SJCRH30 (cell line): ENCODE measurements around the gene GRIA4. TPM values are rescaled to one million over a fixed set of nuclear protein-coding genes. Genes with fewer than 3 reads are reported as not detected.
A peak's percentile ranks its signal among the peaks of the same experiment; 100 is the strongest.
"Not testable (repeated sequence)": the region's sequence is repeated elsewhere in the genome, so short reads cannot be mapped to it uniquely, and the experiment has no call there.

Experiments used
- DNase-seq, 2 experiments: peaks; one replicate each; pipeline ENCODE4 v3.0.0-alpha.2; 2015 to 2020
- H3K27ac ChIP-seq: fragments of 250-450 bp; sonication (Bioruptor Pico); 2 replicates; pipeline ENCODE4 v1.5.1; 2020; ENCODE audit warnings: mild to moderate bottlenecking, moderate library complexity
- H3K27me3 ChIP-seq: fragments of 250-450 bp; sonication (Bioruptor Pico); 2 replicates; pipeline ENCODE4 v1.5.1; 2020; ENCODE audit warnings: mild to moderate bottlenecking, moderate library complexity
- H3K36me3 ChIP-seq: fragments of 250-450 bp; sonication (Bioruptor Pico); 2 replicates; pipeline ENCODE4 v1.5.1; 2020; ENCODE audit warnings: mild to moderate bottlenecking, moderate library complexity
- H3K4me1 ChIP-seq: fragments of 250-450 bp; sonication (Bioruptor Pico); 2 replicates; pipeline ENCODE4 v1.5.1; 2020; ENCODE audit warnings: mild to moderate bottlenecking, moderate library complexity
- H3K4me3 ChIP-seq: fragments of 250-450 bp; sonication (Bioruptor Pico); 2 replicates; pipeline ENCODE4 v1.5.1; 2020; ENCODE audit warnings: mild to moderate bottlenecking, moderate library complexity
- H3K9me3 ChIP-seq: fragments of 250-450 bp; sonication (Bioruptor Pico); replicated peaks from 2 replicates; pipeline ENCODE4 v1.5.1; 2020; ENCODE audit warnings: mild to moderate bottlenecking, moderate library complexity
- total RNA-seq: library from RNA; depleted of rRNA; stranded (reverse); fragments of >200 nt; shearing (Covaris generic); gene quantifications from 2 replicates; pipeline ENCODE4 v1.2.3, GENCODE V29; 2014

The GRIA4 gene
- total RNA-seq, 1 experiment from 2014 or later, result not detected

GRCh38 chr11:105953886-105954285 lies 344.0 kb downstream of the GRIA4 start:
- Histone ChIP-seq H3K36me3 (no peaks in the 10 kb centered on the region), H3K9me3 (no peaks in the 10 kb centered on the region), H3K4me3 (no peak overlapping the region), H3K4me1 (no peaks in the 10 kb centered on the region), H3K27ac (no peak overlapping the region), H3K27me3 (no peaks in the 10 kb centered on the region)
- no peak for DNase-seq

GRCh38 chr11:105960252-105961245 lies 350.7 kb downstream of the GRIA4 start:
- H3K36me3 ChIP-seq, result no peaks in the 10 kb centered on the region
- H3K9me3 ChIP-seq, result no peaks in the 10 kb centered on the region
- peak overlapping the region; percentile 65 for H3K4me3 ChIP-seq
- no peaks in the 10 kb centered on the region for H3K4me1 ChIP-seq
- H3K27me3 ChIP-seq, result no peaks in the 10 kb centered on the region
- DNase-seq, result peak; percentile 70 to 72
- peak overlapping the region; percentile 70 for H3K27ac ChIP-seq

- H3K4me1 ChIP-seq, result no peaks in the 10 kb centered on the region
- no peak overlapping the region for H3K27ac ChIP-seq
- DNase-seq, result no peak
- H3K27me3 ChIP-seq, result no peaks in the 10 kb centered on the region
- no peak overlapping the region for H3K4me3 ChIP-seq
- H3K9me3 ChIP-seq, result no peaks in the 10 kb centered on the region
- H3K36me3 ChIP-seq, result no peaks in the 10 kb centered on the region
Measured at GRCh38 chr11:105968021-105968697, 358.3 kb downstream of the GRIA4 start.

- H3K36me3 ChIP-seq, result no peaks in the 10 kb centered on the region
- no peak for DNase-seq
- H3K4me3 ChIP-seq, result no peak overlapping the region
- H3K27ac ChIP-seq, result no peak overlapping the region
- no peaks in the 10 kb centered on the region for H3K27me3 ChIP-seq
- no peaks in the 10 kb centered on the region for H3K9me3 ChIP-seq
- no peaks in the 10 kb centered on the region for H3K4me1 ChIP-seq
Measured at GRCh38 chr11:105969756-105970155, 359.9 kb downstream of the GRIA4 start.

GRCh38 chr11:105975128-105975527 lies 365.3 kb downstream of the GRIA4 start:
- H3K4me3 ChIP-seq, result no peak overlapping the region
- H3K36me3 ChIP-seq, result no peaks in the 10 kb centered on the region
- no peak for DNase-seq
- H3K9me3 ChIP-seq, result no peaks in the 10 kb centered on the region
- no peak overlapping the region for H3K27ac ChIP-seq
- no peaks in the 10 kb centered on the region for H3K4me1 ChIP-seq
- H3K27me3 ChIP-seq, result no peaks in the 10 kb centered on the region

- Histone ChIP-seq H3K27me3 (no peaks in the 10 kb centered on the region), H3K36me3 (no peaks in the 10 kb centered on the region), H3K27ac (no peak overlapping the region), H3K4me3 (no peak overlapping the region), H3K9me3 (no peaks in the 10 kb centered on the region), H3K4me1 (no peaks in the 10 kb centered on the region)
- DNase-seq, result no peak
Measured at GRCh38 chr11:105979997-105980703, 370.3 kb downstream of the GRIA4 start.

- Histone ChIP-seq H3K36me3 (no peaks in the 10 kb centered on the region), H3K9me3 (no peaks in the 10 kb centered on the region), H3K4me1 (no peaks in the 10 kb centered on the region), H3K27me3 (no peaks in the 10 kb centered on the region), H3K4me3 (no peak overlapping the region), H3K27ac (no peak overlapping the region)
- no peak for DNase-seq
Measured at GRCh38 chr11:105986554-105986953, 376.7 kb downstream of the GRIA4 start.

- H3K4me3 ChIP-seq, result no peak overlapping the region
- no peak overlapping the region for H3K27ac ChIP-seq
- no peak for DNase-seq
- H3K27me3 ChIP-seq, result no peaks in the 10 kb centered on the region
- H3K36me3 ChIP-seq, result no peaks in the 10 kb centered on the region
- no peaks in the 10 kb centered on the region for H3K4me1 ChIP-seq
- no peaks in the 10 kb centered on the region for H3K9me3 ChIP-seq
Measured at GRCh38 chr11:105988197-105988596, 378.3 kb downstream of the GRIA4 start.

- Histone ChIP-seq H3K27me3 (no peaks in the 10 kb centered on the region), H3K4me3 (no peak overlapping the region), H3K9me3 (no peaks in the 10 kb centered on the region), H3K36me3 (no peaks in the 10 kb centered on the region), H3K4me1 (no peaks in the 10 kb centered on the region), H3K27ac (no peak overlapping the region)
- DNase-seq, result no peak
Measured at GRCh38 chr11:105989124-105989523, 379.3 kb downstream of the GRIA4 start.

- no peaks in the 10 kb centered on the region for H3K27me3 ChIP-seq
Measured at GRCh38 chr11:105991888-105992287, 382.0 kb downstream of the GRIA4 start.

GRCh38 chr11:106001304-106002012 lies 391.6 kb downstream of the GRIA4 start:
- no peaks in the 10 kb centered on the region for H3K27me3 ChIP-seq
- no peak overlapping the region for H3K27ac ChIP-seq
- no peak for DNase-seq
- H3K4me1 ChIP-seq, result no peaks in the 10 kb centered on the region
- H3K36me3 ChIP-seq, result 0 out of 2 replicates have a peak, but pooled peaks cover 4% of the 10 kb centered on the region
- H3K4me3 ChIP-seq, result no peak overlapping the region
- H3K9me3 ChIP-seq, result no peaks in the 10 kb centered on the region

More at GRCh38 chr11:105991888-105992287, 382.0 kb downstream of the GRIA4 start:
- no peak overlapping the region for H3K27ac ChIP-seq
- no peak for DNase-seq
- no peak overlapping the region for H3K4me3 ChIP-seq
- no peaks in the 10 kb centered on the region for H3K9me3 ChIP-seq
- no peaks in the 10 kb centered on the region for H3K4me1 ChIP-seq
- no peaks in the 10 kb centered on the region for H3K36me3 ChIP-seq

GRCh38 chr11:106003094-106003493 lies 393.2 kb downstream of the GRIA4 start:
- H3K36me3 ChIP-seq, result 0 out of 2 replicates have a peak, but pooled peaks cover 10% of the 10 kb centered on the region
- not testable (repeated sequence) for DNase-seq, H3K4me1 ChIP-seq, H3K4me3 ChIP-seq, H3K27ac ChIP-seq, H3K27me3 ChIP-seq, H3K9me3 ChIP-seq

GRCh38 chr11:106011481-106011880 lies 401.6 kb downstream of the GRIA4 start:
- Histone ChIP-seq H3K4me1 (no peaks in the 10 kb centered on the region; the same call in 1 of the 2 replicates), H3K27me3 (no peaks in the 10 kb centered on the region), H3K27ac (no peak overlapping the region), H3K36me3 (peaks cover 15% of the 10 kb centered on the region), H3K4me3 (no peak overlapping the region), H3K9me3 (no peaks in the 10 kb centered on the region)
- no peak for DNase-seq

GRCh38 chr11:106012744-106013143 lies 402.9 kb downstream of the GRIA4 start:
- H3K4me3 ChIP-seq, result no peak overlapping the region
- no peaks in the 10 kb centered on the region; the same call in 1 of the 2 replicates for H3K4me1 ChIP-seq
- H3K27me3 ChIP-seq, result no peaks in the 10 kb centered on the region
- H3K27ac ChIP-seq, result peak overlapping the region; percentile 60
- peaks cover 10% of the 10 kb centered on the region for H3K36me3 ChIP-seq
- no peaks in the 10 kb centered on the region for H3K9me3 ChIP-seq
- peak; percentile 13 to 43 for DNase-seq
